Loucy (cell line): ENCODE results near the gene PARP12.

Experiments used
- H2AFZ ChIP-seq: fragments of 200-600 bp; sonication (generic); 2 replicates; pipeline ENCODE4 v1.6.0; 2016; ENCODE audit warnings: antibody characterized with exemption, mild to moderate bottlenecking, low read length, moderate library complexity
- H3F3A ChIP-seq: fragments of 200-600 bp; 2 replicates; pipeline ENCODE4 v1.6.0; 2016; ENCODE audit warnings: antibody characterized with exemption, low read depth, mild to moderate bottlenecking
- H3K27me3 ChIP-seq: fragments of 200-600 bp; sonication (generic); 2 replicates; pipeline ENCODE4 v1.6.1; 2014; ENCODE audit warnings: low read length, mild to moderate bottlenecking; ENCODE audit not compliant: insufficient read depth, poor library complexity, severe bottlenecking
- H3K36me3 ChIP-seq: fragments of 200-600 bp; sonication (generic); 2 replicates; pipeline ENCODE4 v1.6.1; 2016; ENCODE audit warnings: low read length; ENCODE audit not compliant: insufficient read depth
- H3K4me1 ChIP-seq: fragments of 200-600 bp; sonication (generic); 2 replicates; pipeline ENCODE4 v1.5.1; 2014; ENCODE audit warnings: low read length, mild to moderate bottlenecking; ENCODE audit not compliant: insufficient read depth, poor library complexity, severe bottlenecking
- H3K4me2 ChIP-seq: fragments of 200-600 bp; sonication (generic); 2 replicates; pipeline ENCODE4 v1.6.0; 2014; ENCODE audit warnings: antibody characterized with exemption, low read length, low read depth, mild to moderate bottlenecking; ENCODE audit not compliant: poor library complexity, severe bottlenecking
- H3K4me3 ChIP-seq: fragments of 200-600 bp; sonication (generic); 2 replicates; pipeline ENCODE4 v1.5.1; 2014; ENCODE audit warnings: low read length, mild to moderate bottlenecking, mixed read lengths; ENCODE audit not compliant: poor library complexity, severe bottlenecking
- H3K79me2 ChIP-seq: fragments of 200-600 bp; sonication (generic); 2 replicates; pipeline ENCODE4 v1.6.1; 2014; ENCODE audit warnings: low read length; ENCODE audit not compliant: insufficient read depth
- H3K9ac ChIP-seq: fragments of 200-600 bp; sonication (generic); 2 replicates; pipeline ENCODE4 v1.6.0; 2014; ENCODE audit warnings: mild to moderate bottlenecking, low read depth, low read length, moderate library complexity; ENCODE audit not compliant: poor library complexity, severe bottlenecking
- H3K9me2 ChIP-seq: fragments of 200-600 bp; sonication (generic); replicated peaks from 2 replicates; pipeline ENCODE4 v1.6.1; 2016; ENCODE audit warnings: low read depth, low read length, mixed read lengths
- H3K9me3 ChIP-seq: fragments of 200-600 bp; sonication (generic); 2 replicates; pipeline ENCODE4 v1.6.1; 2014; ENCODE audit warnings: mild to moderate bottlenecking, antibody characterized with exemption, low read length, low read depth; ENCODE audit not compliant: insufficient read depth
- H4K20me1 ChIP-seq: fragments of 200-600 bp; sonication (generic); 2 replicates; pipeline ENCODE4 v1.6.0; 2014; ENCODE audit warnings: antibody characterized with exemption, low read length, mild to moderate bottlenecking; ENCODE audit not compliant: insufficient read depth, poor library complexity, severe bottlenecking
- CTCF ChIP-seq: fragments of 200-600 bp; sonication (generic); conservative IDR thresholded peaks from 2 replicates; pipeline ENCODE4 v1.5.1; 2014; ENCODE audit warnings: mild to moderate bottlenecking, antibody characterized with exemption, low read length
- EZH2phosphoT487 ChIP-seq: fragments of 200-600 bp; IDR thresholded peaks from 2 replicates; pipeline ENCODE4 v1.6.1; 2018; ENCODE audit warnings: antibody characterized with exemption, mild to moderate bottlenecking, moderate library complexity, borderline replicate concordance

PARP12 gene

GRCh38 chr7:140058517-140058916 lies 4.2 kb downstream of the PARP12 start:
- H3K9ac ChIP-seq: peak overlapping the region; percentile 87
- H3K4me1 ChIP-seq: peaks cover 60% of the 10 kb centered on the region
- H3K4me2 ChIP-seq: peak overlapping the region; percentile 96
- H3K4me3 ChIP-seq: peak overlapping the region; percentile 97
- H3F3A ChIP-seq: no peaks in the 10 kb centered on the region
- H4K20me1 ChIP-seq: peaks cover 7% of the 10 kb centered on the region
- peaks cover 56% of the 10 kb centered on the region for H3K79me2 ChIP-seq
- no peak for TF ChIP-seq EZH2phosphoT487
- no peak for TF ChIP-seq CTCF
- H3K9me3 ChIP-seq: no peaks in the 10 kb centered on the region
- H3K36me3 ChIP-seq: peaks cover 14% of the 10 kb centered on the region; the same call in 1 of the 2 replicates
- no peaks in the 10 kb centered on the region for H3K9me2 ChIP-seq
- H3K27me3 ChIP-seq: no peaks in the 10 kb centered on the region
- no peak overlapping the region for H2AFZ ChIP-seq

- TF ChIP-seq CTCF (no peak), EZH2phosphoT487 (no peak)
- H3K9me2 ChIP-seq: no peaks in the 10 kb centered on the region
- no peak overlapping the region for H2AFZ ChIP-seq
- no peaks in the 10 kb centered on the region for H3K9me3 ChIP-seq
- H3K4me2 ChIP-seq: no peak overlapping the region
- peaks cover 54% of the 10 kb centered on the region for H3K4me1 ChIP-seq
- peaks cover 53% of the 10 kb centered on the region for H3K79me2 ChIP-seq
- peaks cover 7% of the 10 kb centered on the region for H4K20me1 ChIP-seq
- H3K27me3 ChIP-seq: no peaks in the 10 kb centered on the region
- H3K4me3 ChIP-seq: no peak overlapping the region
- H3F3A ChIP-seq: no peaks in the 10 kb centered on the region
- H3K36me3 ChIP-seq: peaks cover 24% of the 10 kb centered on the region
- no peak overlapping the region for H3K9ac ChIP-seq
Observed at GRCh38 chr7:140057143-140057535, 5.6 kb downstream of the PARP12 start.

GRCh38 chr7:140056431-140057142 lies 6.2 kb downstream of the PARP12 start:
- Histone ChIP-seq H2AFZ (no peak overlapping the region), H4K20me1 (peaks cover 7% of the 10 kb centered on the region), H3K4me1 (peaks cover 48% of the 10 kb centered on the region), H3K4me3 (no peak overlapping the region), H3K27me3 (no peaks in the 10 kb centered on the region), H3K36me3 (peaks cover 29% of the 10 kb centered on the region), H3K79me2 (peaks cover 47% of the 10 kb centered on the region), H3K9ac (no peak overlapping the region), H3K4me2 (peak overlapping the region; percentile 27), H3F3A (no peaks in the 10 kb centered on the region), H3K9me2 (no peaks in the 10 kb centered on the region), H3K9me3 (no peaks in the 10 kb centered on the region)
- no peak for TF ChIP-seq EZH2phosphoT487
- TF ChIP-seq CTCF: no peak
